ENCODE measurements around the gene OFD1.
A peak's percentile ranks its signal among the peaks of the same experiment; 100 is the strongest.

Gene OFD1

GRCh38 chrX:13808293-13808692, 73.7 kb downstream of the OFD1 start:
- peak overlapping the region; percentile 63; the same call in 1 of the 2 replicates for H3K27ac ChIP-seq (ENCODE audit: low read length)
- H3K4me3 ChIP-seq (ENCODE audit: low read length) = peak overlapping the region; percentile 26; the same call in 1 of the 2 replicates
- no peak for DNase-seq
- H3K79me2 ChIP-seq (ENCODE audit: low read length) = no peaks in the 10 kb centered on the region
- no peak overlapping the region for H3K9ac ChIP-seq (ENCODE audit: low read length)
- H4K20me1 ChIP-seq (ENCODE audit: insufficient read depth, low read length) = no peaks in the 10 kb centered on the region
- H3K4me1 ChIP-seq (ENCODE audit: low read length) = peaks cover 13% of the 10 kb centered on the region
- H3K36me3 ChIP-seq (replicated peaks; ENCODE audit: insufficient read depth, low read length) = no peaks in the 10 kb centered on the region
- H2AFZ ChIP-seq (ENCODE audit: low read length) = peak overlapping the region; percentile 42
- peak overlapping the region; percentile 26; the same call in 1 of the 2 replicates for H3K4me2 ChIP-seq (ENCODE audit: low read depth, low read length)
- H3K9me3 ChIP-seq (replicated peaks; ENCODE audit: insufficient read depth, low read length) = no peaks in the 10 kb centered on the region
- TF ChIP-seq EZH2 (optimal IDR thresholded peaks at IDR 0.05; ENCODE audit: low read depth, low read length) = no peak
- TF ChIP-seq EZH2phosphoT487 (IDR thresholded peaks at IDR 0.05; ENCODE audit: low read length) = no peak
- TF ChIP-seq, protein P1, sequence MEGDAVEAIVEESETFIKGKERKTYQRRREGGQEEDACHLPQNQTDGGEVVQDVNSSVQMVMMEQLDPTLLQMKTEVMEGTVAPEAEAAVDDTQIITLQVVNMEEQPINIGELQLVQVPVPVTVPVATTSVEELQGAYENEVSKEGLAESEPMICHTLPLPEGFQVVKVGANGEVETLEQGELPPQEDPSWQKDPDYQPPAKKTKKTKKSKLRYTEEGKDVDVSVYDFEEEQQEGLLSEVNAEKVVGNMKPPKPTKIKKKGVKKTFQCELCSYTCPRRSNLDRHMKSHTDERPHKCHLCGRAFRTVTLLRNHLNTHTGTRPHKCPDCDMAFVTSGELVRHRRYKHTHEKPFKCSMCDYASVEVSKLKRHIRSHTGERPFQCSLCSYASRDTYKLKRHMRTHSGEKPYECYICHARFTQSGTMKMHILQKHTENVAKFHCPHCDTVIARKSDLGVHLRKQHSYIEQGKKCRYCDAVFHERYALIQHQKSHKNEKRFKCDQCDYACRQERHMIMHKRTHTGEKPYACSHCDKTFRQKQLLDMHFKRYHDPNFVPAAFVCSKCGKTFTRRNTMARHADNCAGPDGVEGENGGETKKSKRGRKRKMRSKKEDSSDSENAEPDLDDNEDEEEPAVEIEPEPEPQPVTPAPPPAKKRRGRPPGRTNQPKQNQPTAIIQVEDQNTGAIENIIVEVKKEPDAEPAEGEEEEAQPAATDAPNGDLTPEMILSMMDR (IDR thresholded peaks at IDR 0.05; ENCODE audit: low read length) = no peak
- no peaks in the 10 kb centered on the region for H3K27me3 ChIP-seq (replicated peaks; ENCODE audit: insufficient read depth, low read length)
- H3F3A ChIP-seq (ENCODE audit: insufficient read depth, low read length) = no peaks in the 10 kb centered on the region
- H3K9me2 ChIP-seq (replicated peaks; ENCODE audit: insufficient read depth, low read length) = no peaks in the 10 kb centered on the region

DNA sequence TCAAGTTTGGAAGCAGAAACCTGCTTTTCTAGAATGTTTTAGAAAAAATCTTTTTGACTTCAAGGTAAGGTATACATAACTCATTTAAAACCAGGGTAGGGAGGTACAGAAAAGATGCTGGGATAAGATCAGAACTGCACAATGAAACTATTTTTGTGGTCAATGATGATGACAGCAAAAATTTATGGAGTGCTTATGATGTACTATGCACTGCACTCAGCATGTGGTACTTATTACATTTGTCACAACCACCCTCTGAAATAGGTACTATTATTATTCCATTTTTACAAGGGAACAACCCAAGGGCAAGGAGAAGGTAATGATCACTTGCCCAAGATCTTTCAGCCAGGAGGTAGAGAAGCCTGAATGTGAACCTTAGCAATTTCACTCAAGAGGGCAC, 74.3 kb downstream of the OFD1 start:
- no peaks in the 10 kb centered on the region for H3K27me3 ChIP-seq (replicated peaks; ENCODE audit: insufficient read depth, low read length)

DNA sequence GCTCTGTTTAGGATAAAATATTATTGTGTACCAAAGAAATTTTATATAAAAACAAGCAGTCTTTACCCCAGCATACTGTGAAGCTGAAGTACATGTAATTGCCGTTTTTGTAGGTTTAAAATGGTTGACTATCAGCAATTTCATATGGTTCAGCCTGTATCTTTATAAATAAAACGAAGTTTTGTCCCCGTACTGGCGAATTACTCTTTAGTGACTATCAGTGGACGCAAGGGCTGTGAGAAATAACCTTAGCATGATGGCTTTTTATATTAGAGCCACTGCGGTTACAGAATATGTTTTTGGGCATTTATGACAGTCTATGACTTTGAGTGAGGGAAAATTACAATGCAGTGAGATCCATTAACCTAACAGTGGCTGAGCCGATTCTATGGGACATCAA, 81.1 kb downstream of the OFD1 start:
- H3K9me3 ChIP-seq (replicated peaks; ENCODE audit: insufficient read depth, low read length) = no peaks in the 10 kb centered on the region
- H3K9me2 ChIP-seq (replicated peaks; ENCODE audit: insufficient read depth, low read length) = no peaks in the 10 kb centered on the region
- H3K27ac ChIP-seq (ENCODE audit: low read length) = no peak overlapping the region
- DNase-seq = no peak
- no peaks in the 10 kb centered on the region for H3F3A ChIP-seq (ENCODE audit: insufficient read depth, low read length)
- no peak overlapping the region for H3K9ac ChIP-seq (ENCODE audit: low read length)
- no peak overlapping the region for H3K4me2 ChIP-seq (ENCODE audit: low read depth, low read length)
- H3K36me3 ChIP-seq (replicated peaks; ENCODE audit: insufficient read depth, low read length) = no peaks in the 10 kb centered on the region
- no peaks in the 10 kb centered on the region for H3K79me2 ChIP-seq (ENCODE audit: low read length)
- no peaks in the 10 kb centered on the region for H3K4me1 ChIP-seq (ENCODE audit: low read length)
- H4K20me1 ChIP-seq (ENCODE audit: insufficient read depth, low read length) = no peaks in the 10 kb centered on the region
- no peaks in the 10 kb centered on the region for H3K27me3 ChIP-seq (replicated peaks; ENCODE audit: insufficient read depth, low read length)
- TF ChIP-seq EZH2 (optimal IDR thresholded peaks at IDR 0.05; ENCODE audit: low read depth, low read length) (no peak), EZH2phosphoT487 (IDR thresholded peaks at IDR 0.05; ENCODE audit: low read length) (no peak)
- TF ChIP-seq, protein P1 (IDR thresholded peaks at IDR 0.05; ENCODE audit: low read length) = no peak
- no peak overlapping the region for H3K4me3 ChIP-seq (ENCODE audit: low read length)
- H2AFZ ChIP-seq (ENCODE audit: low read length) = no peak overlapping the region

More for the DNA sequence above, 74.3 kb downstream of the OFD1 start:
- peak overlapping the region; percentile 63; the same call in 1 of the 2 replicates for H3K27ac ChIP-seq (ENCODE audit: low read length)
- H3K79me2 ChIP-seq (ENCODE audit: low read length) = no peaks in the 10 kb centered on the region
- H3K36me3 ChIP-seq (replicated peaks; ENCODE audit: insufficient read depth, low read length) = no peaks in the 10 kb centered on the region
- H2AFZ ChIP-seq (ENCODE audit: low read length) = no peak overlapping the region
- H3F3A ChIP-seq (ENCODE audit: insufficient read depth, low read length) = no peaks in the 10 kb centered on the region
- no peak overlapping the region for H3K4me3 ChIP-seq (ENCODE audit: low read length)
- peaks cover 13% of the 10 kb centered on the region for H3K4me1 ChIP-seq (ENCODE audit: low read length)
- no peaks in the 10 kb centered on the region for H3K9me3 ChIP-seq (replicated peaks; ENCODE audit: insufficient read depth, low read length)
- H4K20me1 ChIP-seq (ENCODE audit: insufficient read depth, low read length) = no peaks in the 10 kb centered on the region
- TF ChIP-seq EZH2 (optimal IDR thresholded peaks at IDR 0.05; ENCODE audit: low read depth, low read length) = no peak
- no peak for TF ChIP-seq EZH2phosphoT487 (IDR thresholded peaks at IDR 0.05; ENCODE audit: low read length)
- TF ChIP-seq, protein P1 (IDR thresholded peaks at IDR 0.05; ENCODE audit: low read length) = no peak
- no peaks in the 10 kb centered on the region for H3K9me2 ChIP-seq (replicated peaks; ENCODE audit: insufficient read depth, low read length)
- no peak overlapping the region for H3K9ac ChIP-seq (ENCODE audit: low read length)
- peak; percentile 18 for DNase-seq
- no peak overlapping the region for H3K4me2 ChIP-seq (ENCODE audit: low read depth, low read length)
